Endothelial cell of umbilical vein (primary cell): Measurements from ENCODE around the gene CHAC2. TPM values are rescaled to one million over a fixed set of nuclear protein-coding genes. Genes with fewer than 3 reads are reported as not detected.

ENCODE experiments used
- BruUV-seq: library from RNA; stranded (reverse); fragments of 400-500 nt; replicated peaks from 2 replicates; lab custom pipeline; 2021; lab: Mats Ljungman, UMichigan
- CTCF ChIA-PET: fragments of 300-600, 350-600 bp; sonication (Branson Sonifier 250); formaldehyde crosslinking; loops from one replicate; lab custom pipeline; 2021; ENCODE audit warnings: antibody characterized with exemption, inconsistent platforms; lab: Charles Lee
- POLR2A ChIA-PET: fragments of 300-600, 350-600 bp; sonication (Branson Sonifier 250); formaldehyde crosslinking; loops from one replicate; lab custom pipeline; 2021; ENCODE audit warnings: antibody characterized with exemption, inconsistent platforms; lab: Charles Lee
- DNase-seq: peaks from one replicate; pipeline ENCODE4 v3.0.0-alpha.2; 2011; ENCODE audit warnings: low read depth, low spot score
- FAIRE-seq: peaks from 2 replicates; lab custom pipeline; 2011; peaks lifted over from hg19 to GRCh38; lab: Jason Lieb, UNC
- H2AFZ ChIP-seq: 2 replicates; pipeline ENCODE4 v1.6.0; 2012; ENCODE audit warnings: low read depth, low read length, control low read depth, inconsistent platforms
- H3K27ac ChIP-seq: 2 replicates; pipeline ENCODE4 v1.5.1; 2011; ENCODE audit warnings: low read depth, mild to moderate bottlenecking, control low read depth, low read length, moderate library complexity; ENCODE audit not compliant: insufficient read depth
- H3K27me3 ChIP-seq, 2 experiments: 2 replicates each; pipeline versions ENCODE4 v1.6.0 to v1.6.1; 2011; ENCODE audit warnings: low read length in 2 of 2, mixed read lengths in 1 of 2; ENCODE audit not compliant: control insufficient read depth in 2 of 2, insufficient read depth in 2 of 2
- H3K36me3 ChIP-seq, 2 experiments: 2 replicates in 1 of 2; 3 replicates in 1 of 2; pipeline ENCODE4 v1.5.1; 2011; ENCODE audit warnings: low read length in 2 of 2, mild to moderate bottlenecking in 1 of 2, moderate library complexity in 1 of 2; ENCODE audit not compliant: control insufficient read depth in 2 of 2, insufficient read depth in 2 of 2; ENCODE audit errors: extremely low read depth in 1 of 2
- H3K4me1 ChIP-seq: 3 replicates; pipeline ENCODE4 v1.5.1; 2011; ENCODE audit warnings: mild to moderate bottlenecking, low read length; ENCODE audit not compliant: control insufficient read depth, insufficient read depth; ENCODE audit errors: extremely low read depth
- H3K4me2 ChIP-seq: 2 replicates; pipeline ENCODE4 v1.6.1; 2011; ENCODE audit warnings: low read length, control low read depth, mixed read lengths; ENCODE audit not compliant: insufficient read depth
- H3K4me3 ChIP-seq, 3 experiments: fragments of 200-600 bp in 1 of 3; sonication (generic), shearing (Covaris generic) in 1 of 3; replicated peaks in 1 of 3; 2 replicates each; pipeline ENCODE4 v1.5.1; 2011 to 2016; ENCODE audit warnings: control low read depth in 3 of 3, low read length in 3 of 3, mild to moderate bottlenecking in 2 of 3, inconsistent platforms in 1 of 3, low read depth in 1 of 3, moderate library complexity in 1 of 3; ENCODE audit not compliant: insufficient read depth in 1 of 3
- H3K79me2 ChIP-seq: 2 replicates; pipeline ENCODE4 v1.6.0; 2012; ENCODE audit warnings: low read length, inconsistent platforms; ENCODE audit not compliant: control insufficient read depth, insufficient read depth
- H3K9ac ChIP-seq: replicated peaks from 2 replicates; pipeline ENCODE3; 2011; ENCODE audit warnings: low read length, control low read depth; ENCODE audit not compliant: insufficient read depth; ENCODE audit errors: extremely low read depth
- H3K9me1 ChIP-seq: replicated peaks from 3 replicates; pipeline ENCODE4 v1.6.0; 2011; ENCODE audit warnings: mild to moderate bottlenecking, low read length; ENCODE audit not compliant: control insufficient read depth, insufficient read depth; ENCODE audit errors: extremely low read depth
- H3K9me3 ChIP-seq: replicated peaks from 2 replicates; pipeline ENCODE4 v1.5.1; 2012; ENCODE audit warnings: low read length, inconsistent platforms; ENCODE audit not compliant: control insufficient read depth, insufficient read depth
- H4K20me1 ChIP-seq: replicated peaks from 2 replicates; pipeline ENCODE3; 2011; ENCODE audit warnings: mild to moderate bottlenecking, low read length; ENCODE audit not compliant: control insufficient read depth, insufficient read depth; ENCODE audit errors: extremely low read depth
- EZH2 ChIP-seq: IDR thresholded peaks from 2 replicates; pipeline ENCODE4 v1.6.1; 2012; ENCODE audit warnings: borderline replicate concordance, low read depth, mild to moderate bottlenecking, moderate library complexity, low read length, inconsistent platforms; ENCODE audit not compliant: severe bottlenecking
- FOS ChIP-seq: IDR thresholded peaks from 2 replicates; pipeline ENCODE4 v1.6.1; 2011; ENCODE audit warnings: mild to moderate bottlenecking, low read length, moderate library complexity, borderline replicate concordance; ENCODE audit not compliant: insufficient read depth
- GATA2 ChIP-seq: IDR thresholded peaks from 2 replicates; pipeline ENCODE4 v1.7.0; 2011; ENCODE audit warnings: low read depth, mild to moderate bottlenecking, moderate library complexity, mixed read lengths, low read length; ENCODE audit not compliant: insufficient read length, insufficient read depth
- POLR2A ChIP-seq: IDR thresholded peaks from 2 replicates; pipeline ENCODE4 v1.6.1; 2012; ENCODE audit warnings: low read depth, mild to moderate bottlenecking, control low read depth, low read length
- POLR2AphosphoS5 ChIP-seq: IDR thresholded peaks from 2 replicates; pipeline ENCODE4 v1.6.1; 2012; ENCODE audit warnings: low read depth, mild to moderate bottlenecking, control low read depth, low read length, moderate library complexity; ENCODE audit not compliant: insufficient read depth
- dilution Hi-C: fragments of 300-500 bp; cut with MboI; formaldehyde crosslinking; loops from one replicate; pipeline ENCODE4 v1.15.0; 2019; ENCODE audit warnings: low sequenced_read_pairs; ENCODE audit not compliant: extremely low pct_ligation_motif_present
- intact Hi-C: fragments of 100-400 bp; cut with micrococcal nuclease; formaldehyde crosslinking; loops from one replicate; pipeline ENCODE4 v1.10.0; 2022
- polyA plus RNA-seq, 4 experiments: library from polyadenylated mRNA; depleted of rRNA in 3 of 4; stranded (reverse) in 3 of 4; unstranded in 1 of 4; fragments of >200 nt; gene quantifications; 2 replicates each; pipeline versions ENCODE4 v1.2.1 to v1.2.3, GENCODE V29; 2011 to 2012; ENCODE audit warnings: missing spikeins in 1 of 4
- total RNA-seq: library from RNA; stranded (reverse); gene quantifications from 2 replicates; pipeline ENCODE4 v1.2.3, GENCODE V29; 2021
- TF ChIP-seq, protein P1 (sequence below), 2 donors: IDR thresholded peaks; 1 replicate in 1 of 2; 2 replicates in 1 of 2; pipeline ENCODE4 v1.5.1; 2011; ENCODE audit warnings: low read length in 2 of 2, mild to moderate bottlenecking in 2 of 2, moderate library complexity in 2 of 2, control low read depth in 1 of 2, inconsistent platforms in 1 of 2, low read depth in 1 of 2; ENCODE audit not compliant: insufficient read depth in 1 of 2; ENCODE audit errors: extremely low read depth in 1 of 2
- TF ChIP-seq, protein P2 (sequence below): IDR thresholded peaks from 2 replicates; pipeline ENCODE4 v1.6.1; 2011; ENCODE audit not compliant: insufficient read depth, insufficient read length

CHAC2 gene
- total and polyA plus RNA-seq, 2 donors (not counting 3 experiments of a cell fraction or from before 2014, with no cell fraction given): 3.4 to 8.3 TPM

DNA sequence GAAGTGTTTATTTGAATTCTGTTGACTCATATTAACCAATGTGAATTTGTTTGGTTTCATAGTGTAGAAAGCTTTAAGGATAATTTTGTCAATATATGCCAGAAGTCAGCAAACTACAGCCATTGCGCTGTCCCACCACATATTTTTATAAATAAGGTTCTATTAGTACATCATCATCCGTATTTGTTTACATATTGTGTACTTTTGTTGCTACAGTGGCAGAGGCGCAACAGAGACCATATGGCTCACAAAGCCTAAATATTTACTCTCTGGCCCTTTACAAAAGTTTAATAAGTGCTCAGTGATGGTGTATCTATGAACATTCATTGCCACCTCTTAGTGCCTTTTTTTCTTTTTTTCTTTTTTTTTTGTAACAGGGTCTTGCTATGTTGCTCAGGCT lies 25.7 kb downstream of the CHAC2 start:
- peaks cover 0 to 1% of the 10 kb centered on the region in 2 experiments for H3K36me3 ChIP-seq
- H2AFZ ChIP-seq: no peak overlapping the region
- peaks cover 29% of the 10 kb centered on the region for H3K79me2 ChIP-seq
- BruUV-seq: no TSS peak
- intact Hi-C loops: no loop called here
- H3K9me3 ChIP-seq: no peaks in the 10 kb centered on the region
- no peak overlapping the region for H3K4me3 ChIP-seq
- no peaks in the 10 kb centered on the region for H3K27me3 ChIP-seq
- peaks cover 2% of the 10 kb centered on the region for H4K20me1 ChIP-seq
- dilution Hi-C loops: no loop called here
- H3K4me2 ChIP-seq: no peak overlapping the region
- H3K9me1 ChIP-seq: no peaks in the 10 kb centered on the region
- TF ChIP-seq, protein P1, sequence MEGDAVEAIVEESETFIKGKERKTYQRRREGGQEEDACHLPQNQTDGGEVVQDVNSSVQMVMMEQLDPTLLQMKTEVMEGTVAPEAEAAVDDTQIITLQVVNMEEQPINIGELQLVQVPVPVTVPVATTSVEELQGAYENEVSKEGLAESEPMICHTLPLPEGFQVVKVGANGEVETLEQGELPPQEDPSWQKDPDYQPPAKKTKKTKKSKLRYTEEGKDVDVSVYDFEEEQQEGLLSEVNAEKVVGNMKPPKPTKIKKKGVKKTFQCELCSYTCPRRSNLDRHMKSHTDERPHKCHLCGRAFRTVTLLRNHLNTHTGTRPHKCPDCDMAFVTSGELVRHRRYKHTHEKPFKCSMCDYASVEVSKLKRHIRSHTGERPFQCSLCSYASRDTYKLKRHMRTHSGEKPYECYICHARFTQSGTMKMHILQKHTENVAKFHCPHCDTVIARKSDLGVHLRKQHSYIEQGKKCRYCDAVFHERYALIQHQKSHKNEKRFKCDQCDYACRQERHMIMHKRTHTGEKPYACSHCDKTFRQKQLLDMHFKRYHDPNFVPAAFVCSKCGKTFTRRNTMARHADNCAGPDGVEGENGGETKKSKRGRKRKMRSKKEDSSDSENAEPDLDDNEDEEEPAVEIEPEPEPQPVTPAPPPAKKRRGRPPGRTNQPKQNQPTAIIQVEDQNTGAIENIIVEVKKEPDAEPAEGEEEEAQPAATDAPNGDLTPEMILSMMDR (IDR thresholded peaks at IDR 0.05; ENCODE audit: extremely low read depth in 1 of 2, insufficient read depth in 1 of 2, low read depth in 1 of 2, low read length in 2 of 2): no peak
- no peak for TF ChIP-seq FOS
- no peak for FAIRE-seq
- H3K9ac ChIP-seq: no peak overlapping the region
- peaks cover 2% of the 10 kb centered on the region for H3K4me1 ChIP-seq
- ChIA-PET POLR2A (no interaction called here), CTCF (no interaction called here)
- H3K27ac ChIP-seq: no peak overlapping the region
- no peak for DNase-seq

DNA sequence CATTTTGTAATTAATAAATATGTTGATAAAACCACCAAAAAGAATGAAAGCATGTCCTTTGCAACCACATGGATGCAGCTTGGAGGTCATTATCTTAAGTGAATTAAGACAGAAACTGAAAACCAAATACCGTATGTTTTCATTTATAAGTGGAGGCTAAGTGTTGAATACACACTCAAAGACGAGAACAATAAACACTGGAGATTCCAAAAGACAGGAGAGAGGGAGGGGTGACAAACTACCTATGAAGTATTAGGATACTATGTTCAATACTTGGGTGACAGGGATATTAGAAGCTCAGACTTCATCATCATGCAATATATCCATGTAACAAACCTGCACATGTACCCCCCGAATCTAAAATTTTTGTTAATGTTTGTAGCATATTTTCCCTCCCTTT lies 26.2 kb downstream of the CHAC2 start:
- H3K4me1 ChIP-seq: no peaks in the 10 kb centered on the region
- no peaks in the 10 kb centered on the region for H3K9me1 ChIP-seq
- H3K36me3 ChIP-seq: peaks cover 1 to 2% of the 10 kb centered on the region in 2 experiments
- no peak for TF ChIP-seq POLR2A
- TF ChIP-seq, protein P2, sequence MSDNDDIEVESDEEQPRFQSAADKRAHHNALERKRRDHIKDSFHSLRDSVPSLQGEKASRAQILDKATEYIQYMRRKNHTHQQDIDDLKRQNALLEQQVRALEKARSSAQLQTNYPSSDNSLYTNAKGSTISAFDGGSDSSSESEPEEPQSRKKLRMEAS: no peak
- no peak for TF ChIP-seq POLR2AphosphoS5
- TF ChIP-seq GATA2: no peak
- no peak for TF ChIP-seq EZH2
- TF ChIP-seq, protein P1 (IDR thresholded peaks at IDR 0.05; ENCODE audit: extremely low read depth in 1 of 2, insufficient read depth in 1 of 2, low read depth in 1 of 2, low read length in 2 of 2): no peak
- H3K27ac ChIP-seq: no peak overlapping the region
- H3K4me3 ChIP-seq: no peak overlapping the region
- DNase-seq (no peak), FAIRE-seq (no peak)
- no peak overlapping the region for H3K9ac ChIP-seq
- ChIA-PET POLR2A (no interaction called here), CTCF (no interaction called here)
- no TSS peak for BruUV-seq
- H2AFZ ChIP-seq: no peak overlapping the region
- dilution Hi-C loops (no loop called here), intact Hi-C loops (no loop called here)
- H3K9me3 ChIP-seq: no peaks in the 10 kb centered on the region
- H3K27me3 ChIP-seq: no peaks in the 10 kb centered on the region
- no peak overlapping the region for H3K4me2 ChIP-seq
- peaks cover 2% of the 10 kb centered on the region for H4K20me1 ChIP-seq
- peaks cover 23% of the 10 kb centered on the region for H3K79me2 ChIP-seq
